Type B pancreatic cell (in vitro differentiated cells): ENCODE measurements around the gene ADM2. TPM values are rescaled to one million over a fixed set of nuclear protein-coding genes. Genes with fewer than 3 reads are reported as not detected.

Source experiments
- DNase-seq: peaks from one replicate; pipeline ENCODE4 v3.0.0; 2021; ENCODE audit warnings: mixed read lengths; ENCODE audit not compliant: unreplicated experiment; ENCODE audit errors: extremely low spot score
- H3K27ac Mint-ChIP-seq: 2 replicates; pipeline ENCODE4 v1.8.0; 2021; ENCODE audit warnings: mild to moderate bottlenecking, mixed read lengths
- H3K27me3 Mint-ChIP-seq: 2 replicates; pipeline ENCODE4 v1.8.0; 2021; ENCODE audit warnings: mixed read lengths
- H3K36me3 Mint-ChIP-seq: 2 replicates; pipeline ENCODE4 v1.8.0; 2021; ENCODE audit warnings: mixed read lengths
- H3K4me1 Mint-ChIP-seq: one replicate; pipeline ENCODE4 v1.8.0; 2021; ENCODE audit warnings: mixed read lengths; ENCODE audit not compliant: unreplicated experiment
- H3K4me3 Mint-ChIP-seq: 2 replicates; pipeline ENCODE4 v1.8.0; 2021; ENCODE audit warnings: mild to moderate bottlenecking, mixed read lengths
- H3K9me3 Mint-ChIP-seq: 2 replicates; pipeline ENCODE4 v1.8.0; 2021; ENCODE audit warnings: mixed read lengths
- total RNA-seq: library from RNA; stranded (reverse); gene quantifications from 2 replicates; pipeline ENCODE4 v1.2.1, GENCODE V29; 2021; ENCODE audit warnings: low replicate concordance
- TF ChIP-seq, protein P1 (sequence below): fragments of 200-600 bp; sonication (generic); conservative IDR thresholded peaks from 2 replicates; pipeline ENCODE4 v1.5.0; 2021; ENCODE audit warnings: antibody characterized with exemption, mild to moderate bottlenecking

The ADM2 gene
- total RNA-seq, 1 donor from 2014 or later = 2.6 TPM

DNA sequence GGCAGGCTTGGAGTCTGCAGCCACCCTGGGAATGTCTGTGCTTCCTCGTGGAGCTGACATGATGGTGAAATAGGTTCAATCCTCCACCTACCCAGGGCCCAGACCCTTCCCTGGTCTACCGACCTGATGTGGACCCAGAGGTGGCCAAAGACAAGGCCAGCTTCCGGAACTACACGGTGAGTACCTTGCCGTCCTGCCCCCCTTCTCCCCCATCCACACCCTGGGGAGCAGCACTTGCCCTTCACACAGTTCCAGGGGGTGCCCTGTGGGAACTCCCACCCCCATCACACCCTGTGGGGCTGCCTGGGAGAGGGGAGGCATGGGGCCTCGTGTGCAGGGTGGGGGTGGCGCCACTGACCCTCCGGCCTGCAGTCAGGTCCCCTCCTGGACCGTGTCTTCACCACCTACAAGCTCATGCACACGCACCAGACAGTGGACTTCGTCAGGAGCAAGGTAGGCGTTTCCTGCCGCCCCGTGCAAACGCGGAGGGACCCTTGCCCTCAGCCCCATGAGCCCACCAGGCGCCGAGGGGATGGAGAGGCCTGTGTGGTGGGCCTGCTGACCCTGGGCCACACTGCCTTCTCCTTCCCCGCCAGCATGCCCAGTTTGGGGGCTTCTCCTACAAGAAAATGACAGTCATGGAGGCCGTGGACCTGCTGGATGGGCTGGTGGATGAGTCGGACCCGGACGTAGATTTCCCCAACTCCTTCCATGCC lies 6.1 kb downstream of the ADM2 start:
- Mint-ChIP-seq H3K27me3 (peaks cover 12% of the 10 kb centered on the region), H3K36me3 (no peaks in the 10 kb centered on the region), H3K9me3 (no peaks in the 10 kb centered on the region), H3K27ac (no peak overlapping the region), H3K4me1 (peaks cover 9% of the 10 kb centered on the region), H3K4me3 (no peak overlapping the region)
- no peak for DNase-seq
- TF ChIP-seq, protein P1, sequence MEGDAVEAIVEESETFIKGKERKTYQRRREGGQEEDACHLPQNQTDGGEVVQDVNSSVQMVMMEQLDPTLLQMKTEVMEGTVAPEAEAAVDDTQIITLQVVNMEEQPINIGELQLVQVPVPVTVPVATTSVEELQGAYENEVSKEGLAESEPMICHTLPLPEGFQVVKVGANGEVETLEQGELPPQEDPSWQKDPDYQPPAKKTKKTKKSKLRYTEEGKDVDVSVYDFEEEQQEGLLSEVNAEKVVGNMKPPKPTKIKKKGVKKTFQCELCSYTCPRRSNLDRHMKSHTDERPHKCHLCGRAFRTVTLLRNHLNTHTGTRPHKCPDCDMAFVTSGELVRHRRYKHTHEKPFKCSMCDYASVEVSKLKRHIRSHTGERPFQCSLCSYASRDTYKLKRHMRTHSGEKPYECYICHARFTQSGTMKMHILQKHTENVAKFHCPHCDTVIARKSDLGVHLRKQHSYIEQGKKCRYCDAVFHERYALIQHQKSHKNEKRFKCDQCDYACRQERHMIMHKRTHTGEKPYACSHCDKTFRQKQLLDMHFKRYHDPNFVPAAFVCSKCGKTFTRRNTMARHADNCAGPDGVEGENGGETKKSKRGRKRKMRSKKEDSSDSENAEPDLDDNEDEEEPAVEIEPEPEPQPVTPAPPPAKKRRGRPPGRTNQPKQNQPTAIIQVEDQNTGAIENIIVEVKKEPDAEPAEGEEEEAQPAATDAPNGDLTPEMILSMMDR = no peak

DNA sequence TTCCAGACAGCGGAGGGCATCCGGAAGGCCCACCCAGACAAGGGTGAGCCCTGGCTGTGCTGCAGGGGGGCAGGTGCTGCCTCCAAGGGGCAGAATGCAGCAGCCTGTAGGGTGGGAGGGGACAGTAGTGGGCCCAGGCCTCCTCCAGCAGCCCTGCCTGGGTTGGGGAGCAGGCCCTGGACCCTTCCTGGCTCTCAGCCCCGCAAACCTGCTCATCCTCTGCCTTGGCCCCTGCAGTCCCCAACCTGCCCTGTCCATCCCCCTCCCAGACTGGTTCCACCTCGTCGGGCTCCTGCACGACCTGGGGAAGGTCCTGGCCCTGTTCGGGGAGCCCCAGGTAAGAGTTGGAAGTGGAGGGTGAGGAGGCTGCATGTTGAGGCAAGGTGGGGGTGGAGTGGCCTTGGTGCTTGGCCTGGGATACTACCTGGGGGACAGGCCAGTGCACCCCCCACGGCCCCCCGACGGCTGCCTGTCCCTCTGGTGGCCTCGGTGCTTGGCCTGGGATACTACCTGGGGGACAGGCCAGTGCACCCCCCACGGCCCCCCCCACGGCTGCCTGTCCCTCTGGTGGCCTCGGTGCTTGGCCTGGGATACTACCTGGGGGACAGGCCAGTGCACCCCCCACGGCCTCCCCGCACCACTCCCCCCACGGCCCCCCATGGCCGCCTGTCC lies 6.8 kb downstream of the ADM2 start:
- H3K9me3 Mint-ChIP-seq = no peaks in the 10 kb centered on the region
- TF ChIP-seq, protein P1 = no peak
- no peak for DNase-seq
- H3K27ac Mint-ChIP-seq = no peak overlapping the region
- no peak overlapping the region for H3K4me3 Mint-ChIP-seq
- peaks cover 12% of the 10 kb centered on the region for H3K27me3 Mint-ChIP-seq
- peaks cover 9% of the 10 kb centered on the region for H3K4me1 Mint-ChIP-seq
- H3K36me3 Mint-ChIP-seq = no peaks in the 10 kb centered on the region

DNA sequence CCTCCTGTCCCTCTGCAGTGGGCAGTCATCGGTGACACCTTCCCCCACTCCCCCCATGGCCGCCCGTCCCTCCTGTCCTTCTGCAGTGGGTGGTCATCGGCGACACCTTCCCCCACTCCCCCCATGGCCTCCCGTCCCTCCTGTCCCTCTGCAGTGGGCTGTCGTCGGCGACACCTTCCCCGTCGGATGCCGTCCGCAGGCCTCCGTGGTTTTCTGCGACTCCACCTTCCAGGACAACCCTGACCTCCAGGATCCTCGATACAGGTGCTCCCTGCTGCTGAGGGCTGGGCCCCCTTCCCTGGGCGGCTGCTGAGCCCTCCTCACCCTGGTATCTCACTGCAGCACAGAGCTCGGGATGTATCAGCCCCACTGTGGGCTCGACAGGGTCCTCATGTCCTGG lies 7.5 kb downstream of the ADM2 start:
- Mint-ChIP-seq H3K27me3 (peaks cover 12% of the 10 kb centered on the region), H3K27ac (no peak overlapping the region), H3K4me1 (peaks cover 9% of the 10 kb centered on the region), H3K36me3 (no peaks in the 10 kb centered on the region), H3K9me3 (no peaks in the 10 kb centered on the region), H3K4me3 (no peak overlapping the region)
- TF ChIP-seq, protein P1 = no peak
- no peak for DNase-seq

DNA sequence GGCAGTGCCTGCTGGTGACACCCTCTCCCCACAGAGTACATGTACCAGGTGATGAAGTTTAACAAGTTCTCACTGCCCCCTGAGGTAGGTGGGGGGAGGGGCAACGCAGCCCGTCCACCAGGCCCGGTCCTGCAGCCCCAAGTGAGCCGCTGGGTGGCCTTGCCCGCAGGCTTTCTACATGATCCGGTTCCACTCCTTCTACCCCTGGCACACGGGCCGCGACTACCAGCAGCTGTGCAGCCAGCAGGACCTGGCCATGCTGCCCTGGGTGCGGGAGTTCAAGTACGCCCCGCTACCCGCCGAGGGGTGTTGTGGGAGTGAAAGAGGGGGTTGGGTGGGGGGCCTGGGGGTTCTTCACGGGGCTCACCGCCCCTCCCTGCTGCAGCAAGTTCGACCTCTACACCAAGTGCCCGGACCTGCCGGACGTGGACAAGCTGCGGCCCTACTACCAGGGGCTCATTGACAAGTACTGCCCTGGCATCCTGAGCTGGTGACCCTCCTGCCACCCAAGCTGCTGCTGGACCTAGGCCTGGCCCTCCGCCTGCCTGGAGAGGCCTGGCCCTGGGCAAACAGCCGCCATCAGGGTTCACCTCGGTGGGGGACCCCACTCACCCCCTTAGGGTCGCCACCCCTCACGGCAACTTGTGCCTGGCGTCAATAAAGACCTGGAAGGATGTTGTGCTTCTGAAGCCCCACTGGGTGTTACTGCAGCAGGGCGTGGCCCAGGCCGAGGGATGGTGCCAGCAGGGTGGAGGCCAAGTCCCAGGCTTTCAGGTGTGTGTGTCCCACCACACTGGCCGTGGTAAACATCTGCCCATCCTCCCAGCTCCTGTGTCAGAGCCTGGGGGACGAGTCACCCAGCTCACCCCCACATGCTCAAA lies 8.3 kb downstream of the ADM2 start:
- TF ChIP-seq, protein P1 = no peak
- DNase-seq = no peak
- no peak overlapping the region for H3K4me3 Mint-ChIP-seq
- H3K36me3 Mint-ChIP-seq = no peaks in the 10 kb centered on the region
- peaks cover 9% of the 10 kb centered on the region for H3K4me1 Mint-ChIP-seq
- H3K27ac Mint-ChIP-seq = no peak overlapping the region
- H3K9me3 Mint-ChIP-seq = no peaks in the 10 kb centered on the region
- H3K27me3 Mint-ChIP-seq = peaks cover 12% of the 10 kb centered on the region

DNA sequence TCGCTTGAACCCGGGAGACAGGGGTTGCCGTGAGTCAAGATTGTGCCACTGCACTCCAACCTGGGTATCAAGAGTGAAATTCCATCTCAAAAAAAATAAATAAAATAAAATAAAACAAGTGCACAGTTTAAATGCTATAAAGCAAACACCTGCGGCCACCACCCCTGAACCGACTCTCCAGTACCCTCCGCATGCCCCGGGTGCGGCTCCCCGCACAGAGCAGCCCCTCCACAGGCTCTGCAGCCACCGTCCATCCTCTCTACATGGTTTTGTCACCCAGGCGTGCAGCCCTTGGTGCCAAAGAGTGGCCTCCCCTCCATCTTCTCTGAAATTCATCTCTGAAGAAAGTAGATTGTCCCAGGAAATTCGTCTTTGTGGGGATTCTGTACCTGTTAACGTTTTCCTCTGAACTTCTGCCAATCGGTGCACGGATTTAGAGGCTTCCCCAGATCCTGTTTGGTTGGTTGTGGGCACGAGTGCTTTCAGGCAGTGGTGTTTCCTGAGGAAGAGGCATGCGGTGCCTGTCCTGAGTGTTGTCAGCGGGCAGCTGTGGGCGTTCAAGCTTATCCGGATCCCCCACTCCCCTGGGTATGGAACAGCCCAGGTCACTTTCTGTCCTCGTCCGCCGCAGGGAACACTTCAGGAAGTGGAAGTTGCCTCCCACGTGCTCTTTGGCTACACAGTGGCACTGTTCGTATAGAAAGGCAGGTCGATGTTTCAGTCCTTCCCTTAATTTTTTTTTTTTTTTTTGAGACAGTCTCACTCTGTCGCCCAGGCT lies 9.4 kb downstream of the ADM2 start:
- Mint-ChIP-seq H3K4me3 (no peak overlapping the region), H3K36me3 (no peaks in the 10 kb centered on the region), H3K9me3 (no peaks in the 10 kb centered on the region), H3K27ac (no peak overlapping the region), H3K27me3 (peaks cover 11% of the 10 kb centered on the region), H3K4me1 (peaks cover 9% of the 10 kb centered on the region)
- DNase-seq = no peak
- TF ChIP-seq, protein P1 = no peak
